ENCODE results near the gene ACTR10. TPM values are rescaled to one million over a fixed set of nuclear protein-coding genes. Genes with fewer than 3 reads are reported as not detected.
A peak's percentile ranks its signal among the peaks of the same experiment; 100 is the strongest.

The ACTR10 gene
- total and polyA plus RNA-seq, 8 donors, result 68.3 to 109 (median 100.0) TPM

- H3K4me3 ChIP-seq, result peak overlapping the region; percentile 38 to 49
- no peaks in the 10 kb centered on the region for H3K36me3 ChIP-seq
- intact Hi-C loops (cut with DNase I), result no loop called here
- H3K27ac ChIP-seq, result peak overlapping the region; percentile 66 to 74
- no peaks in the 10 kb centered on the region for H3K9me3 ChIP-seq
- peaks cover 4 to 23% of the 10 kb centered on the region in 2 donors for H3K4me1 ChIP-seq
- H3K27me3 ChIP-seq, result no peaks in the 10 kb centered on the region
- ATAC-seq, result peak; percentile 44
- no peak for TF ChIP-seq CTCF (IDR thresholded peaks at IDR 0.05)
- DNase-seq, result peak in 3 of 4 donors; percentile 42 to 68 (median 55)
Measured at GRCh38 chr14:58238252-58239243, 38.6 kb downstream of the ACTR10 start.

- Histone ChIP-seq H3K4me3 (peak overlapping the region; percentile 38 to 49), H3K9me3 (no peaks in the 10 kb centered on the region), H3K36me3 (no peaks in the 10 kb centered on the region), H3K27me3 (no peaks in the 10 kb centered on the region), H3K4me1 (peaks cover 6 to 29% of the 10 kb centered on the region in 2 donors), H3K27ac (peak overlapping the region; percentile 66 to 74)
- TF ChIP-seq CTCF (IDR thresholded peaks at IDR 0.05), result no peak
- intact Hi-C loops (cut with DNase I), result no loop called here
- peak; percentile 45 for ATAC-seq
- peak; percentile 68 to 85 (median 77) for DNase-seq
Measured at GRCh38 chr14:58239244-58240195, 39.6 kb downstream of the ACTR10 start.

GRCh38 chr14:58243790-58244555, 44.0 kb downstream of the ACTR10 start:
- intact Hi-C loops (cut with DNase I), result no loop called here
- Histone ChIP-seq H3K27ac (peak overlapping the region; percentile 98), H3K9me3 (no peaks in the 10 kb centered on the region), H3K4me1 (peaks cover 6 to 49% of the 10 kb centered on the region in 2 donors), H3K27me3 (no peaks in the 10 kb centered on the region), H3K4me3 (peak overlapping the region; percentile 82 to 85), H3K36me3 (peaks cover 0 to 13% of the 10 kb centered on the region in 2 donors)
- DNase-seq, result peak in 1 of 4 donors; percentile 51
- ATAC-seq, result peak; percentile 31
- TF ChIP-seq CTCF (IDR thresholded peaks at IDR 0.05), result no peak

- Histone ChIP-seq H3K27me3 (no peaks in the 10 kb centered on the region), H3K4me1 (peaks cover 6 to 46% of the 10 kb centered on the region in 2 donors), H3K36me3 (peaks cover 0 to 21% of the 10 kb centered on the region in 2 donors), H3K9me3 (no peaks in the 10 kb centered on the region), H3K4me3 (peak within 1 kb of the TSS; percentile 82 to 85), H3K27ac (peak within 1 kb of the TSS; percentile 98)
- ATAC-seq (peak; percentile 93), DNase-seq (peak; percentile 94 to 99 (median 98))
- intact Hi-C loops (cut with DNase I), result no loop called here
- TF ChIP-seq CTCF (IDR thresholded peaks at IDR 0.05), result no peak
Measured at GRCh38 chr14:58244556-58245387, 44.8 kb downstream of the ACTR10 start, which contains the start of gene PSMA3. Gene PSMA3 (plus strand): TSS chr14:58244843. CDS start chr14:58244921, 78 bp downstream.
